GM19193 (cell line): ENCODE measurements around the gene IGSF6.

ENCODE experiments used
- POLR2A ChIP-seq: IDR thresholded peaks from 4 replicates; pipeline ENCODE4 v1.6.1; 2011; ENCODE audit not compliant: insufficient read depth, insufficient read length; ENCODE audit errors: extremely low read depth

IGSF6 gene

DNA sequence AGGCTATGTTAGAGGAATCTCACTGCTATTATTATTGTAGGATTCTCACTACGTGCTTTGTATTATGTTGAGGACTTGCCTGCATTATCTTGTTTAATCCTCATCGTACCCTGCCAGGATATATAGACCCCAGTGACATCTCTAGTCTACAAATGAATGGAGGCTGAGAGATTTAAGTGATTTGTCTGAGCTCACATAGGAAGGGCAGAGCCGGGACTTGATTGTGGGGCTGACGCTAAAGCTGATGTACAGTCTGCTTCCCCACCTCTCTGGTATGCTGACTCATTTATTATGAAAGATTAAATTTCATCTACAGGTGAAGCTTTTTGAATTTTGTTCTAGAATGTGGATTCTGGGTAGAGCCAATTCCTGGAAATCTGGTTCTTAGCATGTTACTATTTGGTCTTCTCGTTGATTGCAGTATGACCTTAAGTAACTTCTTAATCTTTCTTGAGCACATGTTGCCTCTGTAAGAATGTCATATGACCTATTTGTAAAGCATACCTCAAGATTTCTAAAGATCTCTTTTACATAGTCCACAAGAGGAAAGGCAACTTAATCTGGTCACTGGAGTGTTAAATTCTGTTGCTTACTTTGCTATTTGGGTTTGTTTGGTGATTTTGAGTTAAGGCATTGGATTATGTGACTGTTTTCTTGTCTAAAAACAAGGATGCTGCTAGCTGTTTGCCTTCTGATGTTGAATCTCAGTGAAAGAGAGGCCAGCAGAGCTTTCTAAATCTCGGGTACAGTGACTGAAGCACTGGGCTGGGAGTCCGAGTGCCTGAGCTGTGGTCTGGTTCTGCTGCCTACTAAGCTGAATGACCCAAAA lies 40.6 kb downstream of the IGSF6 start:
- no peak for TF ChIP-seq POLR2A

DNA sequence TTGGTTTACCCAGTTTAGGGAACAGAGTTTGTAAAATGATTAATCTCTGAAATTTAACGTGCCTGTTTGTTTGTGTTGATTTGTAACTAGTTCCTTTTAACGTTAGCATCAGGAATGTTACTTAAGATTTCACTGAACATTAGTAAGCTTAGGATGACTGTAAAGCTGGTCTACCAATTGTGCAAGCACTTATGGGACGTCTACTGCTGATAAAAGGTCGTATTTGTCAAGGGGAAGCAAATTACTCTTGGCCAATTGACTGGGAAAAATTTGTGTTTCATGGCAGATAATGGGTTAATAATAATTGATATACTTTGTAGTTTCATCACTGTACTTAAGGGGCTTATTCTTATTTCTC lies 41.2 kb downstream of the IGSF6 start:
- TF ChIP-seq POLR2A = no peak

DNA sequence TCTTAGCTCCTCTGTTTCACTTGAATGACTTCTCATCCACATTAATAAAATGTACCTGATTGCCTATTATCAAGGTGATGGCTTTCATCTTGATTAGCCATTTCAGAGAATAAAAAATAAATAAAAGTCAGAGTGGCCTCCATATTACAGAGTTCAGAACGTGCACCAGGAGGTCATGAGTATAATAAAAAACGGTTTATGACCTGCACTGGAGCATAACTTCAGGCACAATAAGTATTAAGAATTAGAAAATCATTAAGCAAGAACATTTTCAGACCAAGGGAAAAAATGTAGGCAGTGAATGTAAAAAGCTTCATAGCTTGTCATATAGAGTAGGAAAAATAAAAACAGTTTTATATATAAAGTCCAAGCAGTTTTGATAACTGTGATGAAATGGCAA lies 41.6 kb downstream of the IGSF6 start:
- TF ChIP-seq POLR2A = no peak

DNA sequence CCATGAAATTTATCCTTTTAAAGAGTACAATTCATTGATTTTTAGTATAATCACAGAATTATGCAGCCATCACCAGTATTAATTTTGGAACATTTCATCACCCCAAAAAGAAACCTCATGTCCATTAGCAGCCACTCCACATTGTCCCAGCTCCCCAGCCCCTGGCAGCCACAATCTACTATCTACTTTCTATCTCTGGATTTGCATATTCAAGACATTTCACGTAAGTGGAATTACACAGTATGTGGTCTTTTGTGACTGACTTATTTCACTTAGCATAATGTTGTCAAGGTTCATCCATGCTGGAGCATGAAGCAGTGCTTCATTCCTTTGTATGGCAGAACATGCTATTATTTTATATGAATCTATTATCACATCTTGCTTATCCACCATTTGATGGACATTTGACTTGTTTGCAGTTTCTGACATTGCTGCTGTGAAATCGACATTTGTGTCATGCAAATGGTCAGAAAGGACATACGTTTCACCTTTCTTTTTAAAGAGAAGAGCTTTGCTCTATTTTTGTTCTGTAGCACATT lies 42.3 kb downstream of the IGSF6 start:
- TF ChIP-seq POLR2A = no peak

DNA sequence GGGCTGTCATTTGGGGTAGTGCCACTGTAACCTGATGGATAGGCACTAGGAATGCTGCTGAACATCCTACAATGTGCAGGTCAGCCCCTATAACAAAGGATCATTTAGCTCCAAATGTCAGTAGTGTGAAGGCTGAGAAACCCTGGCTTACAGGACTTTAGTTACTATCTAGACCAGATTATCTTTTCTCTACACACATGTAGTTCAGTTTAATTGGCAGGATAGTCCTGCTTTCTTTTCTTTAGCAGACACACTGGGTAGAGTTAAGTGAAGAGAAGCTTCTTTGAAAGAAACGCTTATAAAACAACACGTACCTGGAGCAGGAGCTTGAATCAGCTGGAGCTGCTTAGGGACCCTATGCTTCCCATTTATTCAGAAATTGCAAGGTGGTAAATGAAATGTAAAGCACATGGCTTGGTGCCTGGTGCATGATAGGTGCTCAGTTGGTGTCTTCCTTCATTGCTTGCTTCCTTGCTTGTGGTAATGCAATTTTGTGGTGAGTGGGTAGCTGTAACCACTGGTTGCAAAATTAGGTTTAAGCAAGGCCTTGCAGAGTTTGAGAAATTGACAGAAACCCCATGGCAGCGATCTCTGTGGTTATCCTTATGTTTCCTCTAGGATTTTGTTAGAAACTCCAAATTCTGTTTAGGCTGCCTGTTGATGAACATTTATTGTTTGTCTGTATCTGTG lies 43.6 kb downstream of the IGSF6 start:
- TF ChIP-seq POLR2A = no peak

DNA sequence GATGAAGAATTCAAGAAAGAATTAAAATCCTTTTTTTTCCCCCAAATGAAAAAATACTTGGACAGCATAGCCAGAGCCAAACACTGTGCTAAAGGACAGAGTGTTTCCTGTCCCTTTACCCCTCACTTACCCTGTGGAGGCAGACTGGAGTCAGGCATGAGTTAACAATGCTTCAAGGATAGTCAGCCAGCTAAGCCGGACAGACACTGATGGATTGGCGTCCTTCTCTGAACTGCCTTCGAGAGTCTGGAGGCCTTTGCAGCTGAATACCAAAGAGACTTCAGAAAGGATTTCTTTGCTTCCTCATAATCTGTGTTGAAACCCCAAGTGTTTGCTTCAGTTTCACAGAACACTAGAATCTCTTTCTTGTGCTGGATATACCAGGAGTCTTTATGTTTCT lies 48.5 kb downstream of the IGSF6 start:
- TF ChIP-seq POLR2A = no peak

DNA sequence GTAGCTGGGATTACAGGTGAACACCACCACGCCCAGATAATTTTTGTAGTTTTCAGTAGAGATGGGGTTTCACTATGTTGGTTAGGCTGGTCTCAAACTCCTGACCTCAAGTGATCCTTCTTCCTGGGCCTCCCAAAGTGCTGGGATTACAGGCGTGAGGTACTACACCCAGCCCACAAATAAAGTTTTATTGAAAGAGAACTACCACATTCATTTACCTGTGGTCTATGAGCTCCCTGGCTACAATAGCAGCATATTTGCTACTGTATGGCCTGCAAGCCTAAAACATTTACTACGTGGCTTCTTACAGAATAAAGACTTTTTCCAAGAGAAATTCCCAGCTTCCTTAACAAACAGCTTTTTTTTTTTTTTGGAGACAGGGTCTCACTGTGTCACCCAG lies 49.6 kb downstream of the IGSF6 start:
- TF ChIP-seq POLR2A = no peak

DNA sequence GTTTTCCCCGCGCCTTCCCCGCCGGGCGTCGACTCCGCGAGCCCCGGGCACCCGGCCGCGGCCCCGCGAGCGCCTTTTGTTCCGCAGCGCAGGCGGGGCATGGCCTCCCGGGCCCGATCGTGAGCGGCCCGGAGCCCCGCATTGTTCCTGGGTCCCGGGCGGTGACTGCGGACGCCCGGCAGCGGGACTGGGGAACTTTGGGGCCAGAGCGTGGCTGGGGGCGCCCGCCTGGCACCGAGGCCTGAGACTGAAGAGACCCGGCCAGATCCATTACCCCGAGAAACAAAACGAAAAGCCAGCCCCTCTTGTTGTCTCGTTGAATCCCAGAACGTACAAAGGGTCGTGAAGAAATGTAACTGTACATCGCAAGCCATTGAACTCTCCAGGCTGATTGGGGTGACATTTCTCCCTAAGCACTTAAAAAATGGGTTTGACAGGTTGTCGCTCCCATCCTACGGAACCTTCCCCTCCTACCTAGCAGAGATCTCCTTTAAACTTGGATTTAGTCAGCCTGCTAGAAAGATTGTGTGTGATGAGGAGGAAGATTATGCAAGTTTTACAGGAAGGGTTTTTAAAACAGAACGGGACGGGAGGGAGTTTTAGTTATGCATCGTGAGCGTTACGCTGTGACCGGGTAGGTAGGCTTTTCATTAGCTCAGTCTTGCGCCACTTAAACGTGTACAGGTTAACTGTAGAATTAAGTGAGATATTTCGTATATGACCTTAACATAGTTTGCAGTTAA lies 52.2 kb downstream of the IGSF6 start:
- no peak for TF ChIP-seq POLR2A

DNA sequence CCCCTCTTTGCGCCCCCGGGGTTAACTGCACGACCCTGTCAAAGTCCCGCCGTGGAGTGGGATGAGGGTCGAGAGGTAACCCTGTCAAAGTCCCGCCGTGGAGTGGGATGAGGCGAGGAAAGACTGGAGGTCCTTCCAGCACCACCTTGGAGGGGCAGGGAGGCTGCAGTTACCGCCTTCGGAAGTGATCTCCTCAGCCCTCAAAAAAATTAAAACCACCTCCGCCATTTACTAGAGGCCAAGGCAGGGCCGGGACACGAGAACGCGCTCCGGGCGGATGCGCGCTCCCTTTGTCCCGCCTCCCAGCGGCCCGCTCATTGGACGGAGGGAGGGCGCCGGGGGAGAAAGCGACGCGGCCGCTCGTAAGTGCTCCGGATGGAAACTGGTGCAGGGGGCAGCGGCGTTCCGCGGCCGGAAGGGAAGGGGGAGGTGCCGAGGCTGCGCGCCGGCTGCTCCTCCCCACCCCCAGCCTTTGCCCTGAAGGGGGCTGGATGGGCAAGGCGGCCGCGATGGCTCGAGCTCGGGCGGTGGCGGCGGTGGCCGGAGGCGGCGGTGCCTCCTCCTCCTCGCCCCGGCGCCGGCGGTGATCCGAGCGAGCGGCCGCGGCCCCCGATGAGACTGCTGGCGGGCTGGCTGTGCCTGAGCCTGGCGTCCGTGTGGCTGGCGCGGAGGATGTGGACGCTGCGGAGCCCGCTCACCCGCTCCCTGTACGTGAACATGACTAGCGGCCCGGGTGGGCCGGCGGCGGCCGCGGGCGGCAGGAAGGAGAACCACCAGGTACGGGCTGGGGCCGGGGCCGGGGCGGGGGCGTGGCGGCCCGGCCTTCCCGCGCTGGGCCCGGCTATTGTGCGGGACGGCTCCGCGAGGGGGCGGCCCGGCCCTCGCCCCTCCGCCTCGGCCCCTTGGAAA lies 53.0 kb downstream of the IGSF6 start, which contains the start of gene METTL9:
TSS of gene METTL9 (plus strand) at position 456 of the 909 bp plus-strand sequence. CDS start at position 613, 157 bp downstream.
- TF ChIP-seq POLR2A = peak; percentile 91

DNA sequence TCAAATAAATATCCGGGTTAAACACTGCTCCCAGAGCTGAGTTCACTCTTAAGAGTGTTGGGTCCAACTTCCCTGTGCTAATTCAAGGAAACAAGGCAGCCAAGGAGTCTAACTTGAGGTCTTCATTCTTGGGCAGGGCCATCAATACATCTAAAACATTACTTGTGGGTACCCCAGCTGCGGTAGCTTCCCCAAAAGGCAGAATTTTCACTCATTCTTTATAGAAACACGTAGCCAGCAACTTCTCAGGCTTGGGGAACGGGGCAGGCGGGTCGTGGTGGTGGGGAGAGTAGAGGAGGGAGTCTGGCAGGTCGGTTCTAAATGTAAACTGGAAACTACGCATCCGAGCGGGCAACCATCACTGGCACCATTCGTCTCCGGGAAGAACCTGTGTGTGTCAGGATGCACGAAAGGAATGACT lies 53.7 kb downstream of the IGSF6 start:
- TF ChIP-seq POLR2A = no peak

DNA sequence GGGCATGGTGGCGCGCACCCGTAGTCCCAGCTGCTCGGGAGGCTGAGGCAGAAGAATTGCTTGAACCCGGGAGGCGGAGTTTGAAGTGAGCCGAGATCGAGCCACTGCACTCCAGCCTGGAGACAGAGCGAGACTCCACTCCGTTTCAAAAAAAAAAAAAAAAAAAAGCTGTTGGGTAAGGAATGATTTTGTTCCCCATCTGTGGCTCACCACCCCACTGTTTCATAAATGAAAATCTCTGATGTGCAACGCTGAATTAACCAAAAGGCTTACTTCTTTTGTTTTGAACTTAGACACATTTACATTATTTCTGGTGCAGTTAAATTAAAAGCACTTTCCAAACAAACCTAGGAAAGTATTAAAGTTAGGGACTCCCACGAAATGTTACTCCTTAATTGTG lies 54.2 kb downstream of the IGSF6 start:
- TF ChIP-seq POLR2A = no peak

DNA sequence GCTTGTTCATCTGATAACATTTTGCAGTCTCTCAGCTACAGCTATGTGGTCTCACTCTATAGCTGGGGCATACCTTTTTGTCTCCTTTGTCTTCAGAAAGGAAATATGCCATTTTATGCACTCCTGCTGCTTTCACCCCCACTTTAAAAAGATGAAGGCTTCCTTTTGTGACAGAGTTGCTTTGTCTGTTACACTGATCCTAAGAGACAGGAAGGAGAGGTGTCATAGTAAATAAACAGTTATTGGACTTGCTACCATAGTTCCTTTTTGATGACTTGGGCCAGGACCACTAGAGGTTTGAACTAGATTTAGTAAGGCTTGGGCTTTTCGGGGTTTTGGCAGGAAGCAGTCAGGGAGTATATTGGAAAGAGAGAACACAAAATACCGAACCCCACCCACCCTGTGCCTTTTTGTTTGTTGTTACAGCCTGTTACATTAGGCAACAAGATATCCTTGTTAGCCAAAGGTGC lies 54.8 kb downstream of the IGSF6 start:
- TF ChIP-seq POLR2A = no peak

DNA sequence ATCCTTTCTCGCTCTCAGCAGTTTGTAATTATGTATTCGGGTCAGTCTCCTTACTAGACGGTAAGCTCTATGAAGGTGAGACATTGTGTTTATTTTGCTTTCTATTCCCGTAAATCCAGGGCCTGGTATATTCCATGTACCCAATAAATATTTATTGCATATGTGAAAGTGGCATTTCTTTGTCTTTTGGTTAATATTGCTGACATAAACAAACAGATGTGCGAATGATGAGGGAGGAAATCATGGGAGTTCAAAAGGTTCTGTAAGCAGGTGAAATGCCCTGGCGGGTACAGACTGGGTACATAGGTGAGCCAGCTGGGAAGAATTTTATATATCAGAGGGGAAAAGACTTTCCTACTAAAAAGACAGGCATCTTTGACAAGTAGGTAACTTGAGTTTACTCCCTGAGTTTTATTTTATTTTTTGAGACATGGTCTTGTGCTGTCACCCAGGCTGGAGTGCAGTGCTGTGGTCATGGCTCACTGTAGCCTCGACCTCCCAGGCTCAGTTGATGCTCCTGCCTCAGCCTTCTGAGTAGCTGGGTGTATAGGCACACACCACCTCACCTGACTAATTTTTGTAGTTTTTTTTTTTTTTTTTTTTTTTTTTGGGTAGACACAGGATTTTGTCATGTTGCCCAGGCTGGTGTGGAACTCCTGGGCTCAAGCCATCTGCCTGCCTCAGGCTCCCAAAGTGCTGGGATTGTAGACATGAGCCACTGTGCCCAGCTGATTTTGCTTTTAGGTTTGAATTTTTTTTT lies 58.7 kb downstream of the IGSF6 start:
- no peak for TF ChIP-seq POLR2A
